Measurements from ENCODE around the gene KAZN. TPM values are rescaled to one million over a fixed set of nuclear protein-coding genes. Genes with fewer than 3 reads are reported as not detected.

The KAZN gene
- total and polyA plus RNA-seq, 12 donors: 1.1 to 6.5 (median 1.9) TPM

DNA sequence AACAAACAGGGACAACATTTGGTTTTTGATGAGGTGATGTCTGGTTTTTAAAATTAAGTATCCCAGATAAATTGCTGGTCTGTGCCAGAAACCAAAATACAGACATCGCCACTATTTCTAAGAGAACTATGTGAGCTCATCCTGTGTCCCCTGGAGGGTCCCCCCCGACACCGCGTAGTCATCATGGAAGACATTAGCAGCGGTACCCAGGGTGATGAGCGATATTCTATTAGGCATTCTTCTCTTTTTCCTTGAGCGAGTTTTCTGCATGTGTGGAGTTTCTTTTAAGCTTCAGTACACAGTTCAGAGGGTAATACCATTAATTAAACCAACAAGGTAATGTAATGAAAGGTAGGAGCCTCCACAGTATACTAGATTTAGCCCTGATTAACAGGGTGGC is 26.5 kb downstream of the KAZN start:
- Histone ChIP-seq H3K27ac (no peak overlapping the region), H3K4me3 (no peak overlapping the region), H3K9me3 (peaks cover 0 to 6% (median 0%) of the 10 kb centered on the region in 11 donors), H3K27me3 (peaks cover 0 to 13% (median 0%) of the 10 kb centered on the region in 7 donors), H3K4me1 (peaks cover 0 to 14% (median 0%) of the 10 kb centered on the region in 9 donors), H3K36me3 (no peaks in the 10 kb centered on the region)
- DNase-seq: no peak
- no peak for ATAC-seq
- WGBS, 2 donors: 91 to 95% methylated on average over 7 of the region's 7 CpGs
- TF ChIP-seq, protein P1, sequence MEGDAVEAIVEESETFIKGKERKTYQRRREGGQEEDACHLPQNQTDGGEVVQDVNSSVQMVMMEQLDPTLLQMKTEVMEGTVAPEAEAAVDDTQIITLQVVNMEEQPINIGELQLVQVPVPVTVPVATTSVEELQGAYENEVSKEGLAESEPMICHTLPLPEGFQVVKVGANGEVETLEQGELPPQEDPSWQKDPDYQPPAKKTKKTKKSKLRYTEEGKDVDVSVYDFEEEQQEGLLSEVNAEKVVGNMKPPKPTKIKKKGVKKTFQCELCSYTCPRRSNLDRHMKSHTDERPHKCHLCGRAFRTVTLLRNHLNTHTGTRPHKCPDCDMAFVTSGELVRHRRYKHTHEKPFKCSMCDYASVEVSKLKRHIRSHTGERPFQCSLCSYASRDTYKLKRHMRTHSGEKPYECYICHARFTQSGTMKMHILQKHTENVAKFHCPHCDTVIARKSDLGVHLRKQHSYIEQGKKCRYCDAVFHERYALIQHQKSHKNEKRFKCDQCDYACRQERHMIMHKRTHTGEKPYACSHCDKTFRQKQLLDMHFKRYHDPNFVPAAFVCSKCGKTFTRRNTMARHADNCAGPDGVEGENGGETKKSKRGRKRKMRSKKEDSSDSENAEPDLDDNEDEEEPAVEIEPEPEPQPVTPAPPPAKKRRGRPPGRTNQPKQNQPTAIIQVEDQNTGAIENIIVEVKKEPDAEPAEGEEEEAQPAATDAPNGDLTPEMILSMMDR (IDR thresholded peaks at IDR 0.05): no peak
- intact Hi-C loops (cut with DNase I): no loop called here

DNA sequence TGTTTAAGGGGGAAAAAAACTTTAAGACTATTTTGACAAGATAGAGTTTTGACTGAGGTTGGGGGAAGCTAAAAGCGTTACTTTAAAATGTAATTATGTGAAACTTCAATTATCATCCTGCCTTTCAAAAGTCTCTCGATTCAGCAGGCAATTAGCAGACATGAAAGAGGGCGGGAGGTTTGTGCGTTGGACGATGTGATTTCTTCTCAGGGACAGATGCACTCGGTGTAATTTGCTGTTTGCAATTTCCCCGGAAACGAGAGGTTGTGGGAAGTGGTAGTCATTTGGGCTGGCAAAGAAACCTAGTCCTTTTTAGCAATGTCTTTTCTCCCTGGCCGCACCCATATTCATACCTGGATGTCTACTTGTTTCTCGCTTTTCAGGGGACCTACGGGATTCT is 27.1 kb downstream of the KAZN start:
- TF ChIP-seq, protein P1 (IDR thresholded peaks at IDR 0.05): no peak
- WGBS, 2 donors: 80 to 84% methylated on average over 11 of the region's 11 CpGs
- no peak for DNase-seq

DNA sequence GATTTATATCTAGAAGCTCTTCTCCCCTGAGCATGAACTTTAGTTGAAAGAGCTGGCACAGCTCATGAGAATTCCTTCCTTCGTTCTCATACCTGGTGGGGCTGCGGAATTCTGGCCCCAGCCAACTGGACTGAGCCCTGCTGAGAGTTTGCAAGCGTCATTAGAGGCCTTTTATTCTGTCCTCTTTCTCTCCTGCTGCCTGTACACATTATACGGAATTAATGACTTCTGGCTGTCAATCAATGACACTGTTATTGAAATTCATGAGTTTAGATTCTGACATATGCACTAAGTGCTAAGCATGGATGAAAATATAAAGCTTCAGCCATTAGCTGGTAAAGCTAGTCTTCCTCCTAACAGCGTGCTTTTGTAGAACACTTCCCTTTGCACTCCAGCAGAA is 27.5 kb downstream of the KAZN start:
- Histone ChIP-seq H3K9me3 (peaks cover 0 to 6% (median 0%) of the 10 kb centered on the region in 11 donors), H3K4me1 (peaks cover 0 to 14% (median 0%) of the 10 kb centered on the region in 9 donors), H3K27ac (no peak overlapping the region), H3K4me3 (no peak overlapping the region), H3K36me3 (no peaks in the 10 kb centered on the region), H3K27me3 (peaks cover 0 to 23% (median 0%) of the 10 kb centered on the region in 7 donors)
- intact Hi-C loops (cut with DNase I): no loop called here
- WGBS, 2 donors: 82 to 87% methylated on average over 5 of the region's 5 CpGs
- TF ChIP-seq, protein P1 (IDR thresholded peaks at IDR 0.05): no peak
- no peak for ATAC-seq
- no peak for DNase-seq

More for the DNA sequence above, 27.1 kb downstream of the KAZN start:
- peaks cover 0 to 14% (median 0%) of the 10 kb centered on the region in 9 donors for H3K4me1 ChIP-seq
- ATAC-seq: no peak
- intact Hi-C loops (cut with DNase I): no loop called here
- H3K9me3 ChIP-seq: peaks cover 0 to 6% (median 0%) of the 10 kb centered on the region in 11 donors
- no peak overlapping the region for H3K27ac ChIP-seq
- no peaks in the 10 kb centered on the region for H3K36me3 ChIP-seq
- peaks cover 0 to 19% (median 0%) of the 10 kb centered on the region in 7 donors for H3K27me3 ChIP-seq
- H3K4me3 ChIP-seq: no peak overlapping the region

DNA sequence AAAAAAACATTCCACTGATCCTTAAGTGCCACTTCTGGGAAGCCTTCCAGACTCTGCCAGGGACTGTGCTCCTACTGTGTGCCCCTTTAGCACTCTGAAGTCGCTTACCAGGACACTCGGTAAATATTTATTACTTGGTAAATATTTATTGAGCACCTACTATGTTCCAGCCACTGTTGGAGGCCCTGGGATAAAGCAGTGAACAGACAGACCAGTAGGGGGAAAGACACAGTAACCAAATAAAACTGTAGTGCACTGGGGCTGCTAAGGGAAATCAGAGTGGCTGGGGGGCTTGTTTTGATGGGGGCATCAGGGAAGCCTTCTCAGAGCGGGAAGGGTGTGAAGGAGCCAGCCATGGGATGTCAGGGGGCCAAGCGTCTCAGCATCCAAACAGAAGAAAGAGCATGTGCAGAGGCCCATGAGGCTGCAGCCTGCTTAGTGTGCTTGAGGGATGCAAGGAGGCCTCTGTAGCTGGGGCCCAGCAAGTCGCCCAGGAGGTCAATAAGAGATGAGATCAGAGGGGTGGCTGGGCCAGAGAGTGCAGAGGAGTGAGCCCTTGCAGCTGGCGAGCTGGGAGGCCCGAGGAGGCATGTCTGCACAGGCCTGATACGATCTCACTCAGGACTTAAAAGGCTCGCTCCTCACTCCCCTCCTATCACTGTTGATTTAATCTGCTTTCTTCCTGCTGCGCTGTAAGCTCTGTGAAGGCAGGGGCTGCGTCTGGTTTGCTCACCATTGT is 28.6 kb downstream of the KAZN start:
- 60 to 64% methylated on average over 11 of the region's 11 CpGs for WGBS, 2 donors
- H3K27ac ChIP-seq: peak overlapping the region in 1 of 10 donors; percentile 20
- intact Hi-C loops (cut with DNase I): no loop called here
- TF ChIP-seq, protein P1 (IDR thresholded peaks at IDR 0.05): no peak
- ATAC-seq: peak; percentile 38 to 95 (median 64)
- H3K36me3 ChIP-seq: no peaks in the 10 kb centered on the region
- H3K9me3 ChIP-seq: peaks cover 0 to 6% (median 0%) of the 10 kb centered on the region in 11 donors
- H3K4me3 ChIP-seq: no peak overlapping the region
- H3K27me3 ChIP-seq: peaks cover 0 to 24% (median 0%) of the 10 kb centered on the region in 7 donors
- H3K4me1 ChIP-seq: peaks cover 0 to 14% (median 0%) of the 10 kb centered on the region in 9 donors
- DNase-seq: peak; percentile 8 to 30
